ENCODE data around the gene SLC39A13. TPM values are rescaled to one million over a fixed set of nuclear protein-coding genes. Genes with fewer than 3 reads are reported as not detected.
A peak's percentile ranks its signal among the peaks of the same experiment; 100 is the strongest.

SLC39A13 gene
- total and polyA plus RNA-seq, 8 donors = 14.6 to 55.6 (median 22.4) TPM

DNA sequence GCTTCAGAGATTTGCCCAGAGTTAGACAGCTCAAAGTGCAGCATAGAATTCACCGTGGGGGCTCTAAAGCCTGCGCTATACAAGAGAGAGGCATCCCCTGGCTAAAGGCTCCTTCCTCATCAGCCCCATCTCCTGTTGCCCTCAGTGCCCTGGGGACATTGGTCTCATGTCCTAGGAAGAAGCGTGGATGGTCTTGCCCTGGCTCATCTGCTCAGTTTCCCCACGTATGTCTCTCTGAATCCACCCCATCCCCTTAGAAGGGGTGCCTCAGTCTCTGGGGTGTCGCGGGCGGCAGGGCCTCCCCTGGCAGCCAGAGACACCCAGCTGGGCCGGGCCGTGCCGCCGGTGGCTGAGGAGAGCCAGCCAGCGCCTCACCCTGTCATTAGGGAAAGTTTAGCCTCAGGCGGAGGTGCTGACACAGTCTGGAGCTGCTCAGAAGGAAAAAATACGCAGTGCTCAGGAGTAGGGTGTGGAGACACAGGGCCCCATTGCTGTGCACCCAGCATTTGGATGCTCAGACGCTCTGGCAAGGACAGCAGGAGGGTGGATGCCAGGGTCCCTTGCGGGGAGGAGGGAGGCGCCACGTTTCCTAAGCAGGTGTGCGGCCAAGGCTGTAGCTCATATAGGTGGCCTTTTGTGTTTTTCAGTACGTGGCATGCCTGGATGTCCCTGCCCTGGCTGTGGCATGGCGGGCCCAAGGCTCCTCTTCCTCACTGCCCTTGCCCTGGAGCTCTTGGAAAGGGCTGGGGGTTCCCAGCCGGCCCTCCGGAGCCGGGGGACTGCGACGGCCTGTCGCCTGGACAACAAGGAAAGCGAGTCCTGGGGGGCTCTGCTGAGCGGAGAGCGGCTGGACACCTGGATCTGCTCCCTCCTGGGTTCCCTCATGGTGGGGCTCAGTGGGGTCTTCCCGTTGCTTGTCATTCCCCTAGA is 1.3 kb downstream of the SLC39A13 start:
- intact Hi-C loops (cut with DNase I) = no loop called here
- TF ChIP-seq, protein P1, sequence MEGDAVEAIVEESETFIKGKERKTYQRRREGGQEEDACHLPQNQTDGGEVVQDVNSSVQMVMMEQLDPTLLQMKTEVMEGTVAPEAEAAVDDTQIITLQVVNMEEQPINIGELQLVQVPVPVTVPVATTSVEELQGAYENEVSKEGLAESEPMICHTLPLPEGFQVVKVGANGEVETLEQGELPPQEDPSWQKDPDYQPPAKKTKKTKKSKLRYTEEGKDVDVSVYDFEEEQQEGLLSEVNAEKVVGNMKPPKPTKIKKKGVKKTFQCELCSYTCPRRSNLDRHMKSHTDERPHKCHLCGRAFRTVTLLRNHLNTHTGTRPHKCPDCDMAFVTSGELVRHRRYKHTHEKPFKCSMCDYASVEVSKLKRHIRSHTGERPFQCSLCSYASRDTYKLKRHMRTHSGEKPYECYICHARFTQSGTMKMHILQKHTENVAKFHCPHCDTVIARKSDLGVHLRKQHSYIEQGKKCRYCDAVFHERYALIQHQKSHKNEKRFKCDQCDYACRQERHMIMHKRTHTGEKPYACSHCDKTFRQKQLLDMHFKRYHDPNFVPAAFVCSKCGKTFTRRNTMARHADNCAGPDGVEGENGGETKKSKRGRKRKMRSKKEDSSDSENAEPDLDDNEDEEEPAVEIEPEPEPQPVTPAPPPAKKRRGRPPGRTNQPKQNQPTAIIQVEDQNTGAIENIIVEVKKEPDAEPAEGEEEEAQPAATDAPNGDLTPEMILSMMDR (IDR thresholded peaks at IDR 0.05) = no peak
- no peak for FAIRE-seq
- ATAC-seq = no peak
- no peaks in the 10 kb centered on the region for H3K9me3 ChIP-seq
- WGBS, 2 donors = 76 to 82% methylated on average over 31 of the region's 31 CpGs
- peak in 3 of 6 donors; percentile 22 to 65 (median 32) for DNase-seq
- no peaks in the 10 kb centered on the region for H3K27me3 ChIP-seq
- peak overlapping the region in 3 of 4 donors; percentile 59 to 75 (median 73) for H3K4me3 ChIP-seq
- H3K4me1 ChIP-seq = peaks cover 11 to 19% (median 14%) of the 10 kb centered on the region in 3 donors
- H3K27ac ChIP-seq = peak overlapping the region in 3 of 4 donors; percentile 64 to 84 (median 81)
- H3K36me3 ChIP-seq = peaks cover 0 to 13% (median 0%) of the 10 kb centered on the region in 3 donors

DNA sequence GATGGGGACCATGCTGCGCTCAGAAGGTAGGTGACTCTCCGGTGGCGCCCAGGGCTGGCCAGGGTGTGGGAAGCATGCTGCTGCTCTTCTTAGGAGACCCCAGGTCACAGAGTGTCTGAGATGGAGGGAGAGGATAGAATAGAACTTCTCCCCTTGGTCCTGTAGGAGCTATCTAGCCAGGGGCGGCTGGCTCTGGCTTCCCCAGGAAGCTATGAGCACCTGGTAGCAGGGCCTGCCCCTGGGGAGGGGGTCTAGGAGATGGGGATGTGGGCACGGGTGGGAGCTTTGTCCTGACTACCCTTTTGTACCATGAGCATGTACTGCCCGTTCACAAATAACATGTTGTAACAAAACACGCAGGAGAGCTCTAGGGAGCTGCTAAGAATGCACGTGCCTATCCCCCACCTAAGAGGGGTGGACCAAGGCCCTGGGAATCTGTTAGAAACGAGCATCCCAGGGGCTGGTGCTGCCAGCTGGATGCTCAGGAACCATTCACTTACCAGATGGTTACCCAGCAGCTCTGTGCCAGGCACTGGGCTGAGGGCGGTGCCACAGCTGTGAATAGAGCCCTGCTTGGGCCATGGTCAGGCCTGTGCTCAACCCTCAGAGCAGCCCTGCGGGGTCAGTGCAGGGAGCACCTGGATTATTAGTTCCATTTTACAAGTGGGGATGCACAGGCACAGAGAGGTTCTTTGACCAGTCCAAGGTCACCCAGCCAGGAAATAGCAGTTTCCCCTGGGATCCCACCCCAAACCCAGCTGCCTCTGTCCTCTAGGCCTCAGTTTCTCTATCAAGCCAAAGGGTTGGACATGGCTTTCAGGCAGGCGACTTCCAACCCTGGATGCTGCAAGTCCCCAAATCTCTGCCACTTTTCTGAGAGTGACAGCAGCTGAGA is 2.2 kb downstream of the SLC39A13 start:
- no peaks in the 10 kb centered on the region for H3K27me3 ChIP-seq
- FAIRE-seq (no peak), ATAC-seq (no peak), DNase-seq (peak in 1 of 6 donors; percentile 32)
- peaks cover 0 to 14% (median 0%) of the 10 kb centered on the region in 3 donors for H3K36me3 ChIP-seq
- WGBS, 2 donors = 77 to 83% methylated on average over 12 of the region's 12 CpGs
- intact Hi-C loops (cut with DNase I) = no loop called here
- H3K27ac ChIP-seq = no peak overlapping the region
- no peak overlapping the region for H3K4me3 ChIP-seq
- TF ChIP-seq, protein P1 (IDR thresholded peaks at IDR 0.05) = no peak
- peaks cover 11 to 19% (median 14%) of the 10 kb centered on the region in 3 donors for H3K4me1 ChIP-seq
- H3K9me3 ChIP-seq = no peaks in the 10 kb centered on the region

DNA sequence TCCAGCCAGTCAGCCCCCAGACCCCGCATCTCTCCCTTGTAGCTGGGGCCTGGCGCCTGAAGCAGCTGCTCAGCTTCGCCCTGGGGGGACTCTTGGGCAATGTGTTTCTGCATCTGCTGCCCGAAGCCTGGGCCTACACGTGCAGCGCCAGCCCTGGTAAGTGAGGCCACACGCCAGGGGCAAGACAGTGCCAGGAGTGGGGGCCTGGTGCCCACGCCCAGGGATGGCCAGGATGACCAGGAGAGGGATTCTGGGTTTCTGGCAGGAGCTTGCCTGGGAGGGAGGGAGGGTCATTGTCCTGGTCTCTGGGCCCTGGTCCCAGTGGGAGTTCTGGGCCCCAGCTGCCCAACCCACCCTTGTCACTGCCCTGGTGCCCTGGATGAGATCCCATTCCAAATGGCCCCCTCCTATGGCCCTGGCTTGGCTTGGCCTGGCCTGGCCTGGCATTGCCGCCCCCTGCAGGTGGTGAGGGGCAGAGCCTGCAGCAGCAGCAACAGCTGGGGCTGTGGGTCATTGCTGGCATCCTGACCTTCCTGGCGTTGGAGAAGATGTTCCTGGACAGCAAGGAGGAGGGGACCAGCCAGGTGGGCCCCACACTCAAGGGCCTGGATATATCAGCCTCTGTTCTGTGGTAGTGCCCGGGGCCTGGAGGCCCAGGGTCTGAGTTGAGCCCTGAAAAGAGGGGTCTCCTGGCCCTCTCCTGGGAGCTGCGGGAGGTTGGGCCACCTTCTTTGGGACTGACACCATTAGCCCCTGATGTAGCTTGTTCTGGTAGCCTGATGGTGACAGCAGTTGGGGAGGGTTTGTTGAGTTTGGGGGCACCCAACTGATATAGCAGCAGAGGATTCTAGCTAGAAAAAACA is 3.7 kb downstream of the SLC39A13 start:
- no peak overlapping the region for H3K27ac ChIP-seq
- H3K4me3 ChIP-seq = no peak overlapping the region
- TF ChIP-seq, protein P1 (IDR thresholded peaks at IDR 0.05) = peak; percentile 52 to 71 (median 68)
- peaks cover 0 to 14% (median 0%) of the 10 kb centered on the region in 3 donors for H3K36me3 ChIP-seq
- FAIRE-seq (no peak), DNase-seq (peak in 5 of 6 donors; percentile 35 to 84 (median 73)), ATAC-seq (no peak)
- 76 to 78% methylated on average over 11 to 12 of the region's 12 CpGs for WGBS, 2 donors
- peaks cover 10 to 21% (median 12%) of the 10 kb centered on the region in 3 donors for H3K4me1 ChIP-seq
- intact Hi-C loops (cut with DNase I) = no loop called here
- H3K27me3 ChIP-seq = no peaks in the 10 kb centered on the region
- no peaks in the 10 kb centered on the region for H3K9me3 ChIP-seq

DNA sequence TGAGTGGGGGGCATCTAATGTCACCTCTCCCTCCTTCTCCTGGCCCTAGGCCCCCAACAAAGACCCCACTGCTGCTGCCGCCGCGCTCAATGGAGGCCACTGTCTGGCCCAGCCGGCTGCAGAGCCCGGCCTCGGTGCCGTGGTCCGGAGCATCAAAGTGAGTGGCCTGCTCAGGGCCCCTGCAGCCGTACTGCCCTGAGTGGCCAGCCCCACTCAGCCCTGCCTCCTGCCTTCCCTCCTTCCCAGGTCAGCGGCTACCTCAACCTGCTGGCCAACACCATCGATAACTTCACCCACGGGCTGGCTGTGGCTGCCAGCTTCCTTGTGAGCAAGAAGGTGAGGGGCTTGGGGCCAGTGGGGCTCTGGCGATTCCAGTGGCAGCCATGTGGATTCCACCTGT is 5.0 kb downstream of the SLC39A13 start:
- no peak overlapping the region for H3K27ac ChIP-seq
- TF ChIP-seq, protein P1 (IDR thresholded peaks at IDR 0.05) = no peak
- H3K4me1 ChIP-seq = peaks cover 6 to 14% (median 6%) of the 10 kb centered on the region in 3 donors
- intact Hi-C loops (cut with DNase I) = no loop called here
- no peaks in the 10 kb centered on the region for H3K27me3 ChIP-seq
- H3K4me3 ChIP-seq = no peak overlapping the region
- 92 to 100% methylated on average over 10 to 13 of the region's 13 CpGs for WGBS, 2 donors
- DNase-seq = no peak
- no peaks in the 10 kb centered on the region for H3K9me3 ChIP-seq
- no peak for FAIRE-seq
- ATAC-seq = no peak
- H3K36me3 ChIP-seq = peaks cover 0 to 16% (median under 1%) of the 10 kb centered on the region in 3 donors

Measured in pancreas (tissue), 10 donors.